K562 (cell line): Measurements from ENCODE around the gene CAMK2A. TPM values are rescaled to one million over a fixed set of nuclear protein-coding genes. Genes with fewer than 3 reads are reported as not detected.

Source experiments
- ATAC-seq: fragments of 200-7000 bp; cut with Tn5 transposase; 3 replicates; pipeline ENCODE4 v1.9.1; 2020; ENCODE audit warnings: moderate library complexity
- BruUV-seq: library from RNA; stranded (reverse); fragments of 400-500 nt; replicated peaks from 2 replicates; lab custom pipeline; 2021; lab: Mats Ljungman, UMichigan
- CTCF ChIA-PET: fragments of 300-600 bp; formaldehyde crosslinking; extraction: SDS; loops from one replicate; lab custom pipeline; 2021; ENCODE audit warnings: low intra/inter-chr PET ratio; lab: Yijun Ruan, JAX
- POLR2A ChIA-PET: fragments of 300-600, 350-650 bp; sonication (Branson Sonifier 250); formaldehyde crosslinking; extraction: SDS; loops from one replicate; lab custom pipeline; 2021; ENCODE audit warnings: antibody characterized with exemption, inconsistent platforms; lab: Yijun Ruan, JAX
- DNase-seq, 4 experiments: peaks; one replicate each; pipeline versions ENCODE4 v3.0.0 to v3.0.0-alpha.2; 2011 to 2018; ENCODE audit warnings: low spot score in 3 of 4, mixed read lengths in 3 of 4; ENCODE audit errors: extremely low read depth in 1 of 4
- FAIRE-seq: peaks from 2 replicates; lab custom pipeline; 2011; peaks lifted over from hg19 to GRCh38; lab: Jason Lieb, UNC
- H2AFZ ChIP-seq: 2 replicates; pipeline ENCODE4 v1.6.0; 2011; ENCODE audit warnings: low read depth, low read length, control low read depth, inconsistent platforms
- H3K27ac ChIP-seq: fragments of 200-600 bp; 3 replicates; pipeline ENCODE4 v1.8.0; 2011; ENCODE audit warnings: low read depth, mild to moderate bottlenecking, control low read depth, inconsistent platforms, low read length, moderate library complexity, mixed read lengths; ENCODE audit errors: extremely low read depth
- H3K27me3 ChIP-seq, 2 experiments: fragments of 300-600 bp in 1 of 2; 2 replicates in 1 of 2; 3 replicates in 1 of 2; pipeline versions ENCODE4 v1.6.0 to v1.8.0; 2011; ENCODE audit warnings: inconsistent platforms in 2 of 2, low read length in 2 of 2, mild to moderate bottlenecking in 1 of 2, mixed read lengths in 1 of 2, moderate library complexity in 1 of 2; ENCODE audit not compliant: control insufficient read depth in 2 of 2, insufficient read depth in 2 of 2
- H3K36me3 ChIP-seq: fragments of 300-600 bp; 3 replicates; pipeline ENCODE4 v1.8.0; 2011; ENCODE audit warnings: mild to moderate bottlenecking, low read length, inconsistent platforms; ENCODE audit not compliant: control insufficient read depth, insufficient read depth
- H3K4me1 ChIP-seq, 2 experiments: fragments of 200-600 bp in 1 of 2; replicated peaks in 1 of 2; 2 replicates in 1 of 2; 3 replicates in 1 of 2; pipeline versions ENCODE4 v1.5.1 to v1.8.0; 2011; ENCODE audit warnings: inconsistent platforms in 2 of 2, low read length in 2 of 2, mild to moderate bottlenecking in 1 of 2, mixed read lengths in 1 of 2, moderate library complexity in 1 of 2; ENCODE audit not compliant: control insufficient read depth in 2 of 2, insufficient read depth in 2 of 2
- H3K4me2 ChIP-seq: 2 replicates; pipeline ENCODE4 v1.6.1; 2011; ENCODE audit warnings: low read length, control low read depth, inconsistent platforms, mixed read lengths; ENCODE audit not compliant: insufficient read depth
- H3K4me3 ChIP-seq: fragments of 200-600 bp; sonication (generic), shearing (Covaris generic); 2 replicates; pipeline ENCODE4 v1.5.1; 2016; ENCODE audit warnings: control low read depth, inconsistent platforms
- H3K79me2 ChIP-seq: fragments of 200-600 bp; 3 replicates; pipeline ENCODE4 v1.8.0; 2011; ENCODE audit warnings: low read length, inconsistent platforms; ENCODE audit not compliant: control insufficient read depth, insufficient read depth
- H3K9ac ChIP-seq, 2 experiments: 2 replicates each; pipeline versions ENCODE4 v1.6.0 to v1.6.1; 2011; ENCODE audit warnings: low read depth in 2 of 2, low read length in 2 of 2, control low read depth in 1 of 2, inconsistent platforms in 1 of 2, mild to moderate bottlenecking in 1 of 2, mixed read lengths in 1 of 2; ENCODE audit not compliant: insufficient read depth in 1 of 2
- H3K9me1 ChIP-seq: one replicate; pipeline ENCODE4 v1.6.0; 2011; ENCODE audit warnings: inconsistent platforms, mild to moderate bottlenecking, low read length, moderate library complexity; ENCODE audit not compliant: control insufficient read depth, insufficient read depth
- H3K9me3 ChIP-seq: replicated peaks from 2 replicates; pipeline ENCODE4 v1.5.1; 2011; ENCODE audit warnings: low read depth, low read length, inconsistent platforms; ENCODE audit not compliant: control insufficient read depth, insufficient read depth
- H4K20me1 ChIP-seq: replicated peaks from 2 replicates; pipeline ENCODE4 v1.6.1; 2011; ENCODE audit warnings: low read length, inconsistent platforms, mixed read lengths; ENCODE audit not compliant: control insufficient read depth, insufficient read depth
- ARHGAP35 ChIP-seq: fragments of 450-650 bp; IDR thresholded peaks from 2 replicates; pipeline ENCODE4 v1.6.1; 2018; ENCODE audit not compliant: partially characterized antibody
- CEBPG ChIP-seq, 3 experiments: fragments of 200-800 bp in 1 of 3; sonication (Bioruptor generic) in 1 of 3; sonication (generic) in 1 of 3; formaldehyde crosslinking in 1 of 3; IDR thresholded peaks in 2 of 3; conservative IDR thresholded peaks in 1 of 3; 2 replicates each; pipeline versions ENCODE4 v1.6.1 to v1.8.0; 2016 to 2022; ENCODE audit warnings: missing compliant biosample characterization in 2 of 3, missing genetic modification characterization in 2 of 3, mild to moderate bottlenecking in 1 of 3, missing genetic modification reagents in 1 of 3
- SLC30A9 ChIP-seq: fragments of 250-450 bp; sonication (Bioruptor Pico); IDR thresholded peaks from 2 replicates; pipeline ENCODE4 v1.8.0; 2022; ENCODE audit warnings: mild to moderate bottlenecking, moderate library complexity
- SMAD4 ChIP-seq: fragments of 250-450 bp; sonication (Bioruptor Pico); conservative IDR thresholded peaks from 2 replicates; pipeline ENCODE4 v1.8.0; 2021; ENCODE audit warnings: inconsistent platforms, mild to moderate bottlenecking, moderate library complexity
- SREBF1 ChIP-seq: fragments of 150-350 bp; IDR thresholded peaks from 2 replicates; pipeline ENCODE4 v1.6.1; 2014; ENCODE audit warnings: antibody characterized with exemption, low read depth, low read length, borderline replicate concordance
- ZNF263 ChIP-seq: sonication (generic); formaldehyde crosslinking; IDR thresholded peaks from 2 replicates; pipeline ENCODE4 v1.8.0; 2022; ENCODE audit warnings: mild to moderate bottlenecking, missing genetic modification reagents, borderline replicate concordance
- WGBS: fragments of 100-300 bp; shearing (Covaris generic); methylation state at CpG from one replicate; pipeline ENCODE4 v1.1.6; 2016; ENCODE audit warnings: low coverage, mixed read lengths; ENCODE audit not compliant: insufficient coverage; ENCODE audit errors: missing lambda C conversion rate; 5-methylcytosine and 5-hydroxymethylcytosine counted together
- in situ Hi-C: fragments of 300-500 bp; cut with MboI; formaldehyde crosslinking; loops from 4 replicates; pipeline ENCODE4 v1.15.0; 2018; ENCODE audit warnings: inconsistent platforms, mixed read lengths
- intact Hi-C: fragments of 100-400 bp; cut with micrococcal nuclease; formaldehyde crosslinking; loops from 2 replicates; pipeline ENCODE4 v1.14.2; 2022
- polyA plus RNA-seq, 8 experiments: library from polyadenylated mRNA; depleted of rRNA in 4 of 8; stranded (reverse) in 5 of 8; unstranded in 3 of 8; fragments of >200 nt; fragmentation: Nextera tagmentation in 2 of 8; fragmentation: Illumina TruSeq in 1 of 8; extraction: Ambion mirVana in 2 of 8; extraction: Trizol in 1 of 8; gene quantifications; 2 replicates each; pipeline versions ENCODE4 v1.2.1 to v1.2.3, GENCODE V29; 2011 to 2014; ENCODE audit warnings: inconsistent platforms in 1 of 8, missing spikeins in 1 of 8
- total RNA-seq, 7 experiments: library from RNA; depleted of rRNA in 6 of 7; stranded (reverse); fragments of >200 nt in 6 of 7; fragmentation: Illumina TruSeq in 2 of 7; extraction: Trizol in 2 of 7; gene quantifications; 2 replicates each; pipeline versions ENCODE4 v1.2.1 to v1.2.3, GENCODE V29; 2011 to 2021; ENCODE audit warnings: low replicate concordance in 1 of 7

CAMK2A gene
- total and polyA plus RNA-seq, 9 of the 15 experiments (the other 6 are each of a cell fraction or from before 2014, with no cell fraction given): 0.01 to 0.18 (median 0.04) TPM; not detected in 6

GRCh38 chr5:150313921-150314716 lies 24.5 kb upstream of the CAMK2A start:
- CTCF ChIA-PET: no interaction called here
- no TSS peak for BruUV-seq
- POLR2A ChIA-PET: interaction anchor here (0.6 kb wide), 1 partner anchor 17 kb away, joined by 3 read pairs; no protein-coding TSS in a partner anchor

GRCh38 chr5:150313501-150313900 lies 23.9 kb upstream of the CAMK2A start:
- Histone ChIP-seq H3K36me3 (no peaks in the 10 kb centered on the region), H3K27ac (no peak overlapping the region), H3K79me2 (no peaks in the 10 kb centered on the region), H4K20me1 (no peaks in the 10 kb centered on the region; the same call in 1 of the 2 replicates), H3K9me3 (no peaks in the 10 kb centered on the region), H3K4me3 (no peak overlapping the region), H3K9me1 (no peaks in the 10 kb centered on the region), H3K4me2 (no peak overlapping the region), H3K9ac (no peak overlapping the region), H2AFZ (no peak overlapping the region), H3K27me3 (peaks cover 19 to 35% of the 10 kb centered on the region in 2 experiments), H3K4me1 (peaks cover 0 to 4% of the 10 kb centered on the region in 2 experiments; a peak in 2 of 5 replicates)
- FAIRE-seq (no peak), DNase-seq (no peak), ATAC-seq (no peak)
- 17% methylated on average over 6 of the region's 6 CpGs for WGBS
- intact Hi-C loops (no loop called here), in situ Hi-C loops (no loop called here)
- BruUV-seq: no TSS peak
- TF ChIP-seq ARHGAP35 (no peak), SLC30A9 (CRISPR knock-in tag) (no peak)
- POLR2A ChIA-PET: no interaction called here
- CTCF ChIA-PET: no interaction called here

More at GRCh38 chr5:150313921-150314716, 24.5 kb upstream of the CAMK2A start:
- Histone ChIP-seq H3K27ac (no peak overlapping the region), H3K9me1 (no peaks in the 10 kb centered on the region), H3K4me1 (peaks cover 0 to 4% of the 10 kb centered on the region in 2 experiments; a peak in 2 of 5 replicates), H3K4me3 (no peak overlapping the region), H3K9me3 (no peaks in the 10 kb centered on the region), H4K20me1 (no peaks in the 10 kb centered on the region; the same call in 1 of the 2 replicates), H3K9ac (no peak overlapping the region), H3K36me3 (no peaks in the 10 kb centered on the region), H2AFZ (no peak overlapping the region), H3K4me2 (no peak overlapping the region), H3K27me3 (peaks cover 19 to 36% of the 10 kb centered on the region in 2 experiments), H3K79me2 (no peaks in the 10 kb centered on the region)
- intact Hi-C loops: no loop called here
- WGBS: 15% methylated on average over 6 of the region's 6 CpGs
- FAIRE-seq (no peak), DNase-seq (no peak), ATAC-seq (no peak)
- in situ Hi-C loops: no loop called here
- TF ChIP-seq SREBF1 (no peak), SLC30A9 (CRISPR knock-in tag) (no peak), CEBPG (CRISPR knock-in tag; IDR thresholded peaks at IDR 0.05) (no peak), CEBPG (tag; conservative IDR thresholded peaks at IDR 0.05 in 1 of 2, IDR thresholded peaks at IDR 0.05 in 1 of 2) (no peak), ZNF263 (0 out of 2 replicates have a peak, but pooled peaks have one; percentile 16), SMAD4 (CRISPR knock-in tag) (no peak)
